Measurements from ENCODE around the gene ZNF783.
"Not testable (repeated sequence)": the region's sequence is repeated elsewhere in the genome, so short reads cannot be mapped to it uniquely, and the experiment has no call there.

ZNF783 gene

DNA sequence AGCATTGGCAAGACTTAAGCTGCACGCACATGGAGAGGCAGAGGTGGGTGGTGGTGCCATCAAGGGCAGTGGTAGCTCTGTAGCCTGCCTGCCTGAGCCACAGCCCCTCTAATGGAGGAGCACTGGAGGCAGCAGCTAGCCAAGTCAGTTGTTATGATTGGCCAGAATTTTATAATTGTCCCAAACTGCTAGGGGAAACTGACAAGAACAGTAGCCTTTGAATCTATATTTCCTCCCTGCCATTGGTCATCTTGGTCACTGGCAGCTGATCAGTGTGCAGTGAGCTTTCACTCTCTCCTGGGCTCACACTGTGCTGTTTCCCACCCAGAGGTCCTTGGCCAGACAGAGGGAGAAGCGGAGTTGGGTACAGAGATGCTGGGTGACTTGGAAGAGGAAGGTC, 9.6 kb upstream of the ZNF783 start:
- peaks cover 5 to 24% (median 20%) of the 10 kb centered on the region in 11 experiments; a peak in 14 of 22 replicates for H4K20me1 ChIP-seq
- no peak overlapping the region for H3K4me3 ChIP-seq
- no peaks in the 10 kb centered on the region for H3K27me3 ChIP-seq
- no peaks in the 10 kb centered on the region for H3K9me3 ChIP-seq (replicated peaks in 1 of 11)
- no peak overlapping the region for H3K27ac ChIP-seq
- peaks cover 67 to 85% (median 73%) of the 10 kb centered on the region in 11 experiments for H3K36me3 ChIP-seq
- peaks cover 0 to 14% (median 9%) of the 10 kb centered on the region in 10 experiments; a peak in 4 of 20 replicates for H3K4me1 ChIP-seq
- no peak overlapping the region for H3K4me2 ChIP-seq
- TF ChIP-seq Cebpa-rat (IDR thresholded peaks at IDR 0.05): no peak
- H3K9ac ChIP-seq: no peak overlapping the region

DNA sequence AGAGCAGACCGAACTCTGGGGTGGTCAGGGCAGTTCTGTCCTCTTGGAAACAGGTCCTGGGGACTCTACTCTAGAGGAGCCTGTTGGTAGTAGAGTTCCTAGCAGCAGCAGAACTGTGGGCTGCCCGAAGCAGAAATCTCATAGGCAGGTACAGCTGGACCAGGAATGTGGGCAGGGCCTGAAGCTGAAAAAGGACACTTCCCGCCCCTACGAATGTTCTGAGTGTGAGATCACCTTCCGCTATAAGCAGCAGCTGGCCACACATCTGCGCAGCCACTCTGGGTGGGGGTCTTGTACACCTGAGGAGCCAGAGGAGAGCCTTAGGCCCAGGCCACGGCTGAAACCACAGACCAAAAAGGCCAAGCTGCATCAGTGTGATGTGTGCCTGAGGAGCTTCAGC, 8.3 kb upstream of the ZNF783 start:
- no peak overlapping the region for H3K27ac ChIP-seq
- H3K9me3 ChIP-seq (replicated peaks in 1 of 11): no peaks in the 10 kb centered on the region
- H3K4me2 ChIP-seq: no peak overlapping the region
- H3K4me1 ChIP-seq: peaks cover 0 to 3% (median 0%) of the 10 kb centered on the region in 10 experiments; a peak in 1 of 20 replicates
- H3K36me3 ChIP-seq: peaks cover 67 to 78% (median 72%) of the 10 kb centered on the region in 11 experiments
- no peaks in the 10 kb centered on the region for H3K27me3 ChIP-seq
- no peak overlapping the region for H3K4me3 ChIP-seq
- H4K20me1 ChIP-seq: peaks cover 5 to 12% (median 9%) of the 10 kb centered on the region in 11 experiments; a peak in 13 of 22 replicates
- no peak overlapping the region for H3K9ac ChIP-seq
- TF ChIP-seq Cebpa-rat (IDR thresholded peaks at IDR 0.05): no peak

DNA sequence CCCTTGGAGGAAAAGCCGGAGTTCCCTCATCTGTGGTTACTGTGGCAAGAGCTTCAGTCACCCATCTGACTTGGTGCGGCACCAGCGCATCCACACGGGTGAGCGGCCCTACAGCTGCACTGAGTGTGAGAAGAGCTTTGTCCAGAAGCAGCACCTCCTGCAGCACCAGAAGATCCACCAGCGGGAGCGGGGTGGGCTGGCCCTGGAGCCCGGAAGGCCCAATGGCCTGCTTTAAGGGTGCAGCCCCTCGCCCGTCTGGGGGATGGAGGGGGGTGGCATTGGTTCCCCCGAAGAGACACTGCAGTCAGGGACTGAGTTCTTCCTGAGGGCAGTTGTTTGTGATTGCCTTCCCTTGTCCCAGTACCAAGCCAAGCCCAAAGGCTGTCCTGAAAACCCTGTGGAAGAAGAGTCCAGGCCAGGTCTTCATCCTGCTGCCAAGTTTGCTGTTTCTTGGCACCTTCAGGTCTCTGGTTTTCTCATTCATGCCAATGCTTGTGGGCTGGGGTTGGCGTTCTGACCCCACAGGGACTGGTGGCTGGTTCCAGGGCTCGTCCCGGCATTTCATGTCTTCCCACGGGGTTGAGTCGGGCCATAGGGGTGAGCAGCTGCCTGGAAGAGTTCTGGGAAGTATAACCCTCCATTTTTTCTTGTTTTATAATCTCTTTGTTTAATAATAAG, 7.7 kb upstream of the ZNF783 start:
- H3K4me3 ChIP-seq: no peak overlapping the region
- H3K27me3 ChIP-seq: no peaks in the 10 kb centered on the region
- H3K27ac ChIP-seq: no peak overlapping the region
- H3K4me2 ChIP-seq: no peak overlapping the region
- no peaks in the 10 kb centered on the region for H3K4me1 ChIP-seq
- no peak overlapping the region for H3K9ac ChIP-seq
- H4K20me1 ChIP-seq: peaks cover 0 to 10% (median 4%) of the 10 kb centered on the region in 11 experiments; a peak in 10 of 22 replicates
- no peaks in the 10 kb centered on the region for H3K9me3 ChIP-seq (replicated peaks in 1 of 11)
- no peak for TF ChIP-seq Cebpa-rat (IDR thresholded peaks at IDR 0.05)
- peaks cover 67 to 78% (median 72%) of the 10 kb centered on the region in 11 experiments for H3K36me3 ChIP-seq

DNA sequence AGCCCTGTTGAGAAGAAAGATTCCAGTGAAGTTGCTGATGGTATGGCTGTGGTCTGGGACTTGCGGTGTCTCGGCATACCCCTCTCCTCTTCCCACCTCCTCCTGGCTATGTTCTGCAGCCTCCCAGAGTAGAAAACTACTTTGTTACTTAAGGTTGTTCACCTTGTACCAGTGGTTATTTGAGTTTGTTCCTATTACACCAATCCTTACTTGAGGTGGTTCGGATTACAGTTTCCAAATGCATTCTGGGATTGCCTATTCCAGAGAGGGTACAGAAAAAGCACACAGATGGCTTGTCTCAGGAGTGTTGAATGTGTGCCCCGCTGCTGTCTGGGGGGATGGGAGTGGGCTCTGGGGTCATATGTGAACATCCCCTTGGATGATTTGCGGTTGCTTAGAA, 6.8 kb upstream of the ZNF783 start:
- Histone ChIP-seq H3K27ac (no peak overlapping the region), H3K9me3 (replicated peaks in 1 of 11) (no peaks in the 10 kb centered on the region), H3K27me3 (no peaks in the 10 kb centered on the region), H3K9ac (no peak overlapping the region), H3K4me3 (no peak overlapping the region), H3K4me1 (no peaks in the 10 kb centered on the region), H3K4me2 (no peak overlapping the region), H3K36me3 (peaks cover 61 to 70% (median 63%) of the 10 kb centered on the region in 11 experiments), H4K20me1 (peaks cover 0 to 10% (median 0%) of the 10 kb centered on the region in 11 experiments; a peak in 6 of 22 replicates)
- TF ChIP-seq Cebpa-rat (IDR thresholded peaks at IDR 0.05): no peak

DNA sequence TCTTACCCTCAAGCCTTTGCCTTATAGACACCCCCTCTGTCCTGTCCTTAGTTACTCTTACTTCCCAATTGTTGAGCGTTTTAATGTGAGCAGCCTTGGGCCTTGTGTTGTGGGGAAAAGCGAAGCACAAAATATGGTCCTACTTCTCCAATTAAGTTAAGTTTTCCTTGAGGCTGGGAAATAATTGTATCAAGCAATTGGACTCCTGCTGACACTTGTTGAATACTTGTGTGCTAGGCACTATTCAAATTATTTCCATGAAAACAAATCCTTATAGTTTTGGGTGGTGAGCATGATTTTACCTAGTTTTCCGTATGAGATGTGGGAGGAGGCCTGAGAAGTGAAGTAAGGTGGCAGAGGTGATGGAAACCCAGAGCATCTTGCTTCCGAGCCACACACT, 5.4 kb upstream of the ZNF783 start:
- Histone ChIP-seq H4K20me1 (peaks cover 0 to 10% (median 0%) of the 10 kb centered on the region in 11 experiments; a peak in 4 of 22 replicates), H3K9ac (no peak overlapping the region), H3K4me2 (no peak overlapping the region), H3K27ac (no peak overlapping the region), H3K9me3 (replicated peaks in 1 of 11) (no peaks in the 10 kb centered on the region), H3K4me3 (no peak overlapping the region), H3K27me3 (no peaks in the 10 kb centered on the region), H3K36me3 (peaks cover 48 to 56% (median 49%) of the 10 kb centered on the region in 11 experiments), H3K4me1 (peaks cover 0 to 5% (median 5%) of the 10 kb centered on the region in 10 experiments; a peak in 12 of 20 replicates)
- TF ChIP-seq Cebpa-rat (IDR thresholded peaks at IDR 0.05): no peak

- Histone ChIP-seq H3K36me3 (peaks cover 42 to 50% (median 44%) of the 10 kb centered on the region in 11 experiments), H3K27ac (no peak overlapping the region), H3K4me1 (peaks cover 0 to 10% (median 8%) of the 10 kb centered on the region in 10 experiments; a peak in 19 of 20 replicates), H3K4me2 (no peak overlapping the region), H3K9ac (no peak overlapping the region; a peak in 1 of 22 replicates), H3K27me3 (no peaks in the 10 kb centered on the region), H3K4me3 (no peak overlapping the region), H4K20me1 (peaks cover 0 to 10% (median 0%) of the 10 kb centered on the region in 11 experiments; a peak in 4 of 22 replicates), H3K9me3 (replicated peaks in 1 of 11) (no peaks in the 10 kb centered on the region)
- no peak for TF ChIP-seq Cebpa-rat (IDR thresholded peaks at IDR 0.05)
Observed at GRCh38 chr7:149257146-149257545, 4.8 kb upstream of the ZNF783 start.

- peak overlapping the region; percentile 81 to 90 (median 88); a peak in 21 of 22 replicates for H3K27ac ChIP-seq
- H3K9me3 ChIP-seq (replicated peaks in 1 of 11): no peaks in the 10 kb centered on the region
- no peak for TF ChIP-seq Cebpa-rat (IDR thresholded peaks at IDR 0.05)
- H3K4me1 ChIP-seq: peaks cover 16 to 26% (median 19%) of the 10 kb centered on the region in 10 experiments
- peak overlapping the region; percentile 57 to 71 (median 62) for H3K4me3 ChIP-seq
- H4K20me1 ChIP-seq: peaks cover 0 to 4% (median 0%) of the 10 kb centered on the region in 11 experiments; a peak in 3 of 22 replicates
- peak overlapping the region; percentile 76 to 88 (median 83) for H3K9ac ChIP-seq
- no peaks in the 10 kb centered on the region for H3K27me3 ChIP-seq
- peaks cover 11 to 23% (median 15%) of the 10 kb centered on the region in 11 experiments for H3K36me3 ChIP-seq
- H3K4me2 ChIP-seq: peak overlapping the region; percentile 81 to 97 (median 92)
Observed at GRCh38 chr7:149261316-149261828, 624 bp upstream of the ZNF783 start.

DNA sequence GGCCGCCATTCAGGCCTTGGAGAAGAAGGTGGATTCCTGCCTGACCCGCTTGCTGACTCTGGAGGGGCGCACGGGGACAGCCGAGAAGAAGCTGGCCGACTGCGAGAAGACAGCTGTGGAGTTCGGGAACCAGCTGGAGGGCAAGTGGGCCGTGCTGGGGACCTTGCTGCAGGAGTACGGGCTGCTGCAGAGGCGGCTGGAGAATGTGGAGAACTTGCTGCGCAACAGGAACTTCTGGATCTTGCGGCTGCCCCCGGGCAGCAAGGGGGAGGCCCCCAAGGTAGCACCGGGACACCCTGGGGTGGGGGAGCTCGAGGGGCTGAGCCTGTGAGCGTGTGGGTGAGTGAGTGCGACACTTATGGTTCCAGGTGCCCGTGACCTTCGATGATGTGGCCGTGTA, 4.5 kb downstream of the ZNF783 start:
- Histone ChIP-seq H3K4me2 (no peak overlapping the region), H4K20me1 (peaks cover 0 to 4% (median 0%) of the 10 kb centered on the region in 11 experiments; a peak in 4 of 22 replicates), H3K27me3 (no peaks in the 10 kb centered on the region), H3K36me3 (peaks cover 45 to 62% (median 53%) of the 10 kb centered on the region in 11 experiments), H3K4me3 (no peak overlapping the region), H3K4me1 (peaks cover 12 to 21% (median 16%) of the 10 kb centered on the region in 10 experiments), H3K27ac (no peak overlapping the region), H3K9me3 (replicated peaks in 1 of 11) (no peaks in the 10 kb centered on the region), H3K9ac (no peak overlapping the region)
- TF ChIP-seq Cebpa-rat (IDR thresholded peaks at IDR 0.05): no peak

- no peak overlapping the region for H3K4me2 ChIP-seq
- H3K4me3 ChIP-seq: no peak overlapping the region
- no peak overlapping the region for H3K9ac ChIP-seq
- peaks cover 0 to 10% (median 0%) of the 10 kb centered on the region in 11 experiments; a peak in 6 of 22 replicates for H4K20me1 ChIP-seq
- TF ChIP-seq Cebpa-rat (IDR thresholded peaks at IDR 0.05): no peak
- peaks cover 52 to 74% (median 62%) of the 10 kb centered on the region in 11 experiments for H3K36me3 ChIP-seq
- H3K27ac ChIP-seq: no peak overlapping the region
- H3K4me1 ChIP-seq: peaks cover 2 to 15% (median 4%) of the 10 kb centered on the region in 10 experiments; a peak in 19 of 20 replicates
- H3K27me3 ChIP-seq: no peaks in the 10 kb centered on the region
- H3K9me3 ChIP-seq (replicated peaks in 1 of 11): no peaks in the 10 kb centered on the region
Observed at GRCh38 chr7:149267733-149268132, 5.7 kb downstream of the ZNF783 start.

GRCh38 chr7:149274424-149274823, 12.4 kb downstream of the ZNF783 start:
- H3K27ac ChIP-seq, H3K27me3 ChIP-seq, H3K9ac ChIP-seq, H3K4me1 ChIP-seq, H3K4me2 ChIP-seq, H3K4me3 ChIP-seq: not testable (repeated sequence)
- peaks cover 67 to 97% (median 81%) of the 10 kb centered on the region in 11 experiments for H3K36me3 ChIP-seq
- H4K20me1 ChIP-seq: peaks cover 0 to 14% (median 0%) of the 10 kb centered on the region in 11 experiments; a peak in 2 of 22 replicates
- H3K9me3 ChIP-seq (replicated peaks in 1 of 11): peaks cover 5 to 14% (median 7%) of the 10 kb centered on the region in 11 experiments; a peak in 15 of 22 replicates
